Endothelial cell of umbilical vein (primary cell): ENCODE measurements around the gene AP2B1. TPM values are rescaled to one million over a fixed set of nuclear protein-coding genes. Genes with fewer than 3 reads are reported as not detected.

Experiments
- BruUV-seq: library from RNA; stranded (reverse); fragments of 400-500 nt; replicated peaks from 2 replicates; lab custom pipeline; 2021; lab: Mats Ljungman, UMichigan
- CTCF ChIA-PET: fragments of 300-600, 350-600 bp; sonication (Branson Sonifier 250); formaldehyde crosslinking; loops from one replicate; lab custom pipeline; 2021; ENCODE audit warnings: antibody characterized with exemption, inconsistent platforms; lab: Charles Lee
- POLR2A ChIA-PET: fragments of 300-600, 350-600 bp; sonication (Branson Sonifier 250); formaldehyde crosslinking; loops from one replicate; lab custom pipeline; 2021; ENCODE audit warnings: antibody characterized with exemption, inconsistent platforms; lab: Charles Lee
- DNase-seq: peaks from one replicate; pipeline ENCODE4 v3.0.0-alpha.2; 2011; ENCODE audit warnings: low read depth, low spot score
- FAIRE-seq: peaks from 2 replicates; lab custom pipeline; 2011; peaks lifted over from hg19 to GRCh38; lab: Jason Lieb, UNC
- H2AFZ ChIP-seq: 2 replicates; pipeline ENCODE4 v1.6.0; 2012; ENCODE audit warnings: low read depth, low read length, control low read depth, inconsistent platforms
- H3K27ac ChIP-seq: 2 replicates; pipeline ENCODE4 v1.5.1; 2011; ENCODE audit warnings: low read depth, mild to moderate bottlenecking, control low read depth, low read length, moderate library complexity; ENCODE audit not compliant: insufficient read depth
- H3K27me3 ChIP-seq, 2 experiments: 2 replicates each; pipeline versions ENCODE4 v1.6.0 to v1.6.1; 2011; ENCODE audit warnings: low read length in 2 of 2, mixed read lengths in 1 of 2; ENCODE audit not compliant: control insufficient read depth in 2 of 2, insufficient read depth in 2 of 2
- H3K36me3 ChIP-seq, 2 experiments: 2 replicates in 1 of 2; 3 replicates in 1 of 2; pipeline ENCODE4 v1.5.1; 2011; ENCODE audit warnings: low read length in 2 of 2, mild to moderate bottlenecking in 1 of 2, moderate library complexity in 1 of 2; ENCODE audit not compliant: control insufficient read depth in 2 of 2, insufficient read depth in 2 of 2; ENCODE audit errors: extremely low read depth in 1 of 2
- H3K4me1 ChIP-seq: 3 replicates; pipeline ENCODE4 v1.5.1; 2011; ENCODE audit warnings: mild to moderate bottlenecking, low read length; ENCODE audit not compliant: control insufficient read depth, insufficient read depth; ENCODE audit errors: extremely low read depth
- H3K4me2 ChIP-seq: 2 replicates; pipeline ENCODE4 v1.6.1; 2011; ENCODE audit warnings: low read length, control low read depth, mixed read lengths; ENCODE audit not compliant: insufficient read depth
- H3K4me3 ChIP-seq, 3 experiments: fragments of 200-600 bp in 1 of 3; sonication (generic), shearing (Covaris generic) in 1 of 3; replicated peaks in 1 of 3; 2 replicates each; pipeline ENCODE4 v1.5.1; 2011 to 2016; ENCODE audit warnings: control low read depth in 3 of 3, low read length in 3 of 3, mild to moderate bottlenecking in 2 of 3, inconsistent platforms in 1 of 3, low read depth in 1 of 3, moderate library complexity in 1 of 3; ENCODE audit not compliant: insufficient read depth in 1 of 3
- H3K79me2 ChIP-seq: 2 replicates; pipeline ENCODE4 v1.6.0; 2012; ENCODE audit warnings: low read length, inconsistent platforms; ENCODE audit not compliant: control insufficient read depth, insufficient read depth
- H3K9ac ChIP-seq: replicated peaks from 2 replicates; pipeline ENCODE3; 2011; ENCODE audit warnings: low read length, control low read depth; ENCODE audit not compliant: insufficient read depth; ENCODE audit errors: extremely low read depth
- H3K9me1 ChIP-seq: replicated peaks from 3 replicates; pipeline ENCODE4 v1.6.0; 2011; ENCODE audit warnings: mild to moderate bottlenecking, low read length; ENCODE audit not compliant: control insufficient read depth, insufficient read depth; ENCODE audit errors: extremely low read depth
- H3K9me3 ChIP-seq: replicated peaks from 2 replicates; pipeline ENCODE4 v1.5.1; 2012; ENCODE audit warnings: low read length, inconsistent platforms; ENCODE audit not compliant: control insufficient read depth, insufficient read depth
- H4K20me1 ChIP-seq: replicated peaks from 2 replicates; pipeline ENCODE3; 2011; ENCODE audit warnings: mild to moderate bottlenecking, low read length; ENCODE audit not compliant: control insufficient read depth, insufficient read depth; ENCODE audit errors: extremely low read depth
- CTCF ChIP-seq, 2 donors: IDR thresholded peaks; 1 replicate in 1 of 2; 2 replicates in 1 of 2; pipeline ENCODE4 v1.5.1; 2011; ENCODE audit warnings: low read length in 2 of 2, mild to moderate bottlenecking in 2 of 2, moderate library complexity in 2 of 2, control low read depth in 1 of 2, inconsistent platforms in 1 of 2, low read depth in 1 of 2; ENCODE audit not compliant: insufficient read depth in 1 of 2; ENCODE audit errors: extremely low read depth in 1 of 2
- EZH2 ChIP-seq: IDR thresholded peaks from 2 replicates; pipeline ENCODE4 v1.6.1; 2012; ENCODE audit warnings: borderline replicate concordance, low read depth, mild to moderate bottlenecking, moderate library complexity, low read length, inconsistent platforms; ENCODE audit not compliant: severe bottlenecking
- FOS ChIP-seq: IDR thresholded peaks from 2 replicates; pipeline ENCODE4 v1.6.1; 2011; ENCODE audit warnings: mild to moderate bottlenecking, low read length, moderate library complexity, borderline replicate concordance; ENCODE audit not compliant: insufficient read depth
- GATA2 ChIP-seq: IDR thresholded peaks from 2 replicates; pipeline ENCODE4 v1.7.0; 2011; ENCODE audit warnings: low read depth, mild to moderate bottlenecking, moderate library complexity, mixed read lengths, low read length; ENCODE audit not compliant: insufficient read length, insufficient read depth
- JUN ChIP-seq: IDR thresholded peaks from 2 replicates; pipeline ENCODE4 v1.6.1; 2011; ENCODE audit warnings: borderline replicate concordance, low read depth; ENCODE audit not compliant: insufficient read length, insufficient read depth
- MYC ChIP-seq: IDR thresholded peaks from one replicate; pipeline ENCODE4 v1.6.1; 2011; ENCODE audit warnings: mild to moderate bottlenecking, low read depth, low read length
- POLR2A ChIP-seq: IDR thresholded peaks from 2 replicates; pipeline ENCODE4 v1.6.1; 2012; ENCODE audit warnings: low read depth, mild to moderate bottlenecking, control low read depth, low read length
- POLR2AphosphoS5 ChIP-seq: IDR thresholded peaks from 2 replicates; pipeline ENCODE4 v1.6.1; 2012; ENCODE audit warnings: low read depth, mild to moderate bottlenecking, control low read depth, low read length, moderate library complexity; ENCODE audit not compliant: insufficient read depth
- dilution Hi-C: fragments of 300-500 bp; cut with MboI; formaldehyde crosslinking; loops from one replicate; pipeline ENCODE4 v1.15.0; 2019; ENCODE audit warnings: low sequenced_read_pairs; ENCODE audit not compliant: extremely low pct_ligation_motif_present
- intact Hi-C: fragments of 100-400 bp; cut with micrococcal nuclease; formaldehyde crosslinking; loops from one replicate; pipeline ENCODE4 v1.10.0; 2022
- polyA plus RNA-seq, 4 experiments: library from polyadenylated mRNA; depleted of rRNA in 3 of 4; stranded (reverse) in 3 of 4; unstranded in 1 of 4; fragments of >200 nt; gene quantifications; 2 replicates each; pipeline versions ENCODE4 v1.2.1 to v1.2.3, GENCODE V29; 2011 to 2012; ENCODE audit warnings: missing spikeins in 1 of 4
- total RNA-seq: library from RNA; stranded (reverse); gene quantifications from 2 replicates; pipeline ENCODE4 v1.2.3, GENCODE V29; 2021
- TF ChIP-seq, protein P1 (sequence below): IDR thresholded peaks from 2 replicates; pipeline ENCODE4 v1.6.1; 2011; ENCODE audit not compliant: insufficient read depth, insufficient read length

The AP2B1 gene
- total and polyA plus RNA-seq, 2 donors (not counting 3 experiments of a cell fraction or from before 2014, with no cell fraction given), result 106 to 198 TPM

DNA sequence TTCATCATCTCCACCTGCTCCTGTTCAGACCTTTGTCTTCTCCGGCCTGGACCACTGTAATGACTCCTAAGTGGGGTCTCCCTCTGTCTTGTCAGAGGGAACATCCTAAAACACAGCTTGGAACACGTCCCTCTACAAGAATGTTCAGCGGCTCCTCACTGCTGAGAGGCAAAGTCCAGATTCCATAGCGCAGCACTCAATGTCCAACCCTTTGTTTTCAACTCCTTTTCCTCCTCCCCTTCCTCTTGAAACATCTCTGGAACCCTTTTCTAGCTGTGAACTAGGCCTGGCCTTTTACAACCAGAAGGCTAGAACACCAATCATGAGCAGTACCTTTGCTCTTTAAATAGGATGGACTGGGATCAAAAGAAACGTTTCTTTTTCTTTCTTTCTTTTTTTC is 174.5 kb downstream of the AP2B1 start:
- FAIRE-seq (no peak), DNase-seq (no peak)
- H3K4me1 ChIP-seq, result peaks cover 7% of the 10 kb centered on the region
- H3K9me1 ChIP-seq, result no peaks in the 10 kb centered on the region
- no peaks in the 10 kb centered on the region for H3K36me3 ChIP-seq
- BruUV-seq, result no TSS peak
- dilution Hi-C loops (no loop called here), intact Hi-C loops (no loop called here)
- H3K27me3 ChIP-seq, result peaks cover 0 to 4% of the 10 kb centered on the region in 2 experiments
- TF ChIP-seq FOS, result no peak
- TF ChIP-seq, protein P1, sequence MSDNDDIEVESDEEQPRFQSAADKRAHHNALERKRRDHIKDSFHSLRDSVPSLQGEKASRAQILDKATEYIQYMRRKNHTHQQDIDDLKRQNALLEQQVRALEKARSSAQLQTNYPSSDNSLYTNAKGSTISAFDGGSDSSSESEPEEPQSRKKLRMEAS, result no peak
- TF ChIP-seq GATA2, result no peak
- TF ChIP-seq POLR2A, result no peak
- TF ChIP-seq POLR2AphosphoS5, result no peak
- TF ChIP-seq EZH2, result no peak
- no peak for TF ChIP-seq CTCF (IDR thresholded peaks at IDR 0.05; ENCODE audit: extremely low read depth in 1 of 2, insufficient read depth in 1 of 2, low read depth in 1 of 2, low read length in 2 of 2)
- no peak for TF ChIP-seq MYC
- TF ChIP-seq JUN, result no peak
- H3K79me2 ChIP-seq, result no peaks in the 10 kb centered on the region
- H4K20me1 ChIP-seq, result no peaks in the 10 kb centered on the region
- no peak overlapping the region for H3K9ac ChIP-seq
- H3K9me3 ChIP-seq, result no peaks in the 10 kb centered on the region
- no peak overlapping the region for H2AFZ ChIP-seq
- no peak overlapping the region for H3K4me3 ChIP-seq
- no peak overlapping the region for H3K4me2 ChIP-seq
- ChIA-PET POLR2A (interaction anchor here (0.7 kb wide), 1 partner anchor 48 kb away, joined by 5 read pairs; no protein-coding TSS in a partner anchor), CTCF (interaction anchor here (0.6 to 4.2 kb wide), 4 partner anchors 10 to 43 kb away, joined by 3 to 32 read pairs (median 10); no protein-coding TSS in a partner anchor)
- no peak overlapping the region for H3K27ac ChIP-seq
